GM12878 (cell line): ENCODE results near the gene SUSD1. TPM values are rescaled to one million over a fixed set of nuclear protein-coding genes. Genes with fewer than 3 reads are reported as not detected.

Source experiments
- ATAC-seq: fragments of 200-7000 bp; cut with Tn5 transposase; 3 replicates; pipeline ENCODE4 v1.9.1; 2020; ENCODE audit warnings: mild to moderate bottlenecking, moderate library complexity
- BruUV-seq: library from RNA; stranded (reverse); fragments of 400-500 nt; replicated peaks from 2 replicates; lab custom pipeline; 2021; lab: Mats Ljungman, UMichigan
- CTCF ChIA-PET: fragments of 300-600 bp; sonication (Branson Sonifier 250); formaldehyde crosslinking; extraction: SDS; loops from one replicate; lab custom pipeline; 2021; ENCODE audit warnings: inconsistent platforms; lab: Yijun Ruan, JAX
- POLR2A ChIA-PET: fragments of 350-600 bp; formaldehyde crosslinking; extraction: SDS; loops from one replicate; lab custom pipeline; 2021; ENCODE audit warnings: inconsistent platforms; lab: Charles Lee
- RAD21 ChIA-PET: fragments of 300-600 bp; sonication (Branson Sonifier 250); formaldehyde crosslinking; loops from one replicate; lab custom pipeline; 2023; ENCODE audit warnings: antibody characterized with exemption; ENCODE audit not compliant: unreplicated experiment; lab: Charles Lee
- SMC1A ChIA-PET: fragments of 300-600 bp; sonication (Branson Sonifier 250); formaldehyde crosslinking; loops from one replicate; lab custom pipeline; 2023; ENCODE audit not compliant: unreplicated experiment, uncharacterized antibody; lab: Charles Lee
- DNase-seq: peaks from one replicate; pipeline ENCODE4 v3.0.0-alpha.2; 2011; ENCODE audit warnings: low read depth, low spot score
- FAIRE-seq: peaks from 3 replicates; lab custom pipeline; 2011; peaks lifted over from hg19 to GRCh38; lab: Jason Lieb, UNC
- H2AFZ ChIP-seq: 2 replicates; pipeline ENCODE4 v1.6.0; 2011; ENCODE audit warnings: low read depth, low read length, control low read depth; ENCODE audit not compliant: control insufficient read depth
- H3K27ac ChIP-seq: 2 replicates; pipeline ENCODE4 v1.5.1; 2011; ENCODE audit warnings: control low read depth; ENCODE audit not compliant: control insufficient read depth, insufficient read depth
- H3K27me3 ChIP-seq, 2 experiments: replicated peaks in 1 of 2; 2 replicates each; pipeline versions ENCODE4 v1.6.0 to v1.6.1; 2011; ENCODE audit warnings: low read length in 1 of 2; ENCODE audit not compliant: control insufficient read depth in 2 of 2, insufficient read depth in 2 of 2
- H3K36me3 ChIP-seq, 2 experiments: 2 replicates each; pipeline ENCODE4 v1.5.1; 2011; ENCODE audit warnings: low read length in 1 of 2; ENCODE audit not compliant: control insufficient read depth in 2 of 2, insufficient read depth in 2 of 2
- H3K4me1 ChIP-seq: 2 replicates; pipeline ENCODE4 v1.6.1; 2011; ENCODE audit warnings: mild to moderate bottlenecking, low read length, moderate library complexity, mixed read lengths; ENCODE audit not compliant: control insufficient read depth, insufficient read depth
- H3K4me2 ChIP-seq: 2 replicates; pipeline ENCODE4 v1.6.0; 2011; ENCODE audit warnings: control low read depth; ENCODE audit not compliant: control insufficient read depth, insufficient read depth
- H3K4me3 ChIP-seq: fragments of 200-600 bp; sonication (generic); 2 replicates; pipeline ENCODE4 v1.5.1; 2016
- H3K79me2 ChIP-seq: 2 replicates; pipeline ENCODE4 v1.6.0; 2011; ENCODE audit warnings: low read length; ENCODE audit not compliant: control insufficient read depth, insufficient read depth
- H3K9ac ChIP-seq: 2 replicates; pipeline ENCODE4 v1.8.0; 2011; ENCODE audit warnings: low read length, control low read depth, mixed read lengths; ENCODE audit not compliant: control insufficient read depth, insufficient read depth
- H3K9me3 ChIP-seq: replicated peaks from 3 replicates; pipeline ENCODE4 v1.5.1; 2011; ENCODE audit warnings: mild to moderate bottlenecking, low read length; ENCODE audit not compliant: control insufficient read depth, insufficient read depth
- H4K20me1 ChIP-seq: 2 replicates; pipeline ENCODE4 v1.6.0; 2011; ENCODE audit not compliant: control insufficient read depth, insufficient read depth
- EP300 ChIP-seq, 2 experiments: fragments of 150-350 bp in 1 of 2; IDR thresholded peaks; 2 replicates each; pipeline ENCODE4 v1.6.1; 2011 to 2012; ENCODE audit warnings: low read depth in 2 of 2, low read length in 2 of 2, borderline replicate concordance in 1 of 2, improper control_type of control experiment in 1 of 2, inconsistent platforms in 1 of 2; ENCODE audit not compliant: control insufficient read depth in 1 of 2
- JUNB ChIP-seq: IDR thresholded peaks from 2 replicates; pipeline ENCODE4 v1.6.1; 2016; ENCODE audit warnings: antibody characterized with exemption, mild to moderate bottlenecking
- NR2C2 ChIP-seq: IDR thresholded peaks from 2 replicates; pipeline ENCODE4 v1.6.1; 2011; ENCODE audit warnings: borderline replicate concordance, low read depth; ENCODE audit not compliant: control insufficient read depth, insufficient read length
- RUNX3 ChIP-seq: IDR thresholded peaks from 2 replicates; pipeline ENCODE4 v1.6.1; 2012; ENCODE audit warnings: low read length, inconsistent platforms
- SUZ12 ChIP-seq: fragments of 200-600 bp; sonication (generic); IDR thresholded peaks from one replicate; pipeline ENCODE4 v1.6.1; 2018; ENCODE audit warnings: antibody characterized with exemption, mild to moderate bottlenecking; ENCODE audit not compliant: unreplicated experiment
- WGBS: methylation state at CpG from one replicate; pipeline ENCODE4 v1.1.6; 2016; ENCODE audit warnings: low lambda C conversion rate; ENCODE audit not compliant: insufficient replicate concordance, insufficient coverage; ENCODE audit errors: missing lambda C conversion rate; 5-methylcytosine and 5-hydroxymethylcytosine counted together
- in situ Hi-C: fragments of 300-500 bp; cut with MboI; formaldehyde crosslinking; loops from 9 replicates; pipeline ENCODE4 v1.14.3; 2018; ENCODE audit warnings: mixed read lengths
- intact Hi-C: fragments of 100-400 bp; cut with micrococcal nuclease; formaldehyde crosslinking; loops from one replicate; pipeline ENCODE4 v1.14.2; 2022; ENCODE audit not compliant: unreplicated experiment
- polyA plus RNA-seq, 11 experiments: library from polyadenylated mRNA; depleted of rRNA in 4 of 11; unstranded in 6 of 11; stranded (reverse) in 5 of 11; fragments of >200 nt; fragmentation: Nextera tagmentation in 4 of 11; fragmentation: Illumina TruSeq in 1 of 11; extraction: Ambion mirVana in 4 of 11; extraction: Trizol in 1 of 11; gene quantifications; 1 replicate in 1 of 11; 2 replicates in 10 of 11; pipeline versions ENCODE4 v1.2.1 to v1.2.3, GENCODE V29; 2011 to 2016; ENCODE audit warnings: inconsistent platforms in 2 of 11, missing spikeins in 2 of 11, low read depth in 1 of 11
- total RNA-seq, 4 experiments: library from RNA; depleted of rRNA in 3 of 4; stranded (reverse); fragments of >200 nt in 3 of 4; fragmentation: Illumina TruSeq in 1 of 4; extraction: Trizol in 1 of 4; gene quantifications; 2 replicates each; pipeline versions ENCODE4 v1.2.1 to v1.2.3, GENCODE V29; 2013 to 2021
- TF ChIP-seq, protein P1 (sequence below): fragments of 450-650 bp; IDR thresholded peaks from 2 replicates; pipeline ENCODE4 v1.6.1; 2018; ENCODE audit warnings: mild to moderate bottlenecking, low read depth, moderate library complexity; ENCODE audit not compliant: partially characterized antibody
- TF ChIP-seq, protein P2 (sequence below): IDR thresholded peaks from 2 replicates; pipeline ENCODE4 v1.6.1; 2011; ENCODE audit warnings: borderline replicate concordance, low read depth, mild to moderate bottlenecking, moderate library complexity, mixed read lengths, low read length; ENCODE audit not compliant: insufficient read depth; ENCODE audit errors: extremely low read length

Gene SUSD1
- total and polyA plus RNA-seq, 10 of the 15 experiments (the other 5 are each of a cell fraction or from before 2014, with no cell fraction given): 6.7 to 20.8 (median 13.2) TPM

- TF ChIP-seq, protein P1, sequence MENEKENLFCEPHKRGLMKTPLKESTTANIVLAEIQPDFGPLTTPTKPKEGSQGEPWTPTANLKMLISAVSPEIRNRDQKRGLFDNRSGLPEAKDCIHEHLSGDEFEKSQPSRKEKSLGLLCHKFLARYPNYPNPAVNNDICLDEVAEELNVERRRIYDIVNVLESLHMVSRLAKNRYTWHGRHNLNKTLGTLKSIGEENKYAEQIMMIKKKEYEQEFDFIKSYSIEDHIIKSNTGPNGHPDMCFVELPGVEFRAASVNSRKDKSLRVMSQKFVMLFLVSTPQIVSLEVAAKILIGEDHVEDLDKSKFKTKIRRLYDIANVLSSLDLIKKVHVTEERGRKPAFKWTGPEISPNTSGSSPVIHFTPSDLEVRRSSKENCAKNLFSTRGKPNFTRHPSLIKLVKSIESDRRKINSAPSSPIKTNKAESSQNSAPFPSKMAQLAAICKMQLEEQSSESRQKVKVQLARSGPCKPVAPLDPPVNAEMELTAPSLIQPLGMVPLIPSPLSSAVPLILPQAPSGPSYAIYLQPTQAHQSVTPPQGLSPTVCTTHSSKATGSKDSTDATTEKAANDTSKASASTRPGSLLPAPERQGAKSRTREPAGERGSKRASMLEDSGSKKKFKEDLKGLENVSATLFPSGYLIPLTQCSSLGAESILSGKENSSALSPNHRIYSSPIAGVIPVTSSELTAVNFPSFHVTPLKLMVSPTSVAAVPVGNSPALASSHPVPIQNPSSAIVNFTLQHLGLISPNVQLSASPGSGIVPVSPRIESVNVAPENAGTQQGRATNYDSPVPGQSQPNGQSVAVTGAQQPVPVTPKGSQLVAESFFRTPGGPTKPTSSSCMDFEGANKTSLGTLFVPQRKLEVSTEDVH: no peak
- TF ChIP-seq NR2C2: no peak
- no peak for TF ChIP-seq SUZ12
- no peak for TF ChIP-seq EP300 (IDR thresholded peaks at IDR 0.05; ENCODE audit: borderline replicate concordance in 1 of 2, control insufficient read depth in 1 of 2, low read depth in 2 of 2, low read length in 2 of 2)
- TF ChIP-seq, protein P2, sequence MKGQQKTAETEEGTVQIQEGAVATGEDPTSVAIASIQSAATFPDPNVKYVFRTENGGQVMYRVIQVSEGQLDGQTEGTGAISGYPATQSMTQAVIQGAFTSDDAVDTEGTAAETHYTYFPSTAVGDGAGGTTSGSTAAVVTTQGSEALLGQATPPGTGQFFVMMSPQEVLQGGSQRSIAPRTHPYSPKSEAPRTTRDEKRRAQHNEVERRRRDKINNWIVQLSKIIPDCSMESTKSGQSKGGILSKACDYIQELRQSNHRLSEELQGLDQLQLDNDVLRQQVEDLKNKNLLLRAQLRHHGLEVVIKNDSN: no peak
These were observed 109.1 kb downstream of the SUSD1 start (continued) for GRCh38 chr9:112065806-112066606.

GRCh38 chr9:112064871-112065270, 110.2 kb downstream of the SUSD1 start:
- RAD21 ChIA-PET: interaction anchor here (1.2 kb wide), 1 partner anchor 13 kb away, joined by 4 read pairs; no protein-coding TSS in a partner anchor

More at GRCh38 chr9:112064871-112065270, 110.2 kb downstream of the SUSD1 start:
- POLR2A ChIA-PET: interaction anchor here (1.3 kb wide), 1 partner anchor 13 kb away, joined by 4 read pairs; no protein-coding TSS in a partner anchor
- SMC1A ChIA-PET: no interaction called here
- peaks cover 19% of the 10 kb centered on the region for H3K4me1 ChIP-seq
- in situ Hi-C loops (no loop called here), intact Hi-C loops (no loop called here)
- TF ChIP-seq JUNB (no peak), RUNX3 (no peak)
- no peaks in the 10 kb centered on the region; the same call in 1 of the 3 replicates for H3K9me3 ChIP-seq
- H3K36me3 ChIP-seq: no peaks in the 10 kb centered on the region; a peak in 1 of 4 replicates
- 95% methylated on average over 5 of the region's 5 CpGs for WGBS
- no TSS peak for BruUV-seq
- H3K27me3 ChIP-seq: no peaks in the 10 kb centered on the region
- H3K27ac ChIP-seq: no peak overlapping the region
- CTCF ChIA-PET: no interaction called here
- no peak overlapping the region for H3K4me3 ChIP-seq
- DNase-seq: no peak
- no peak overlapping the region for H2AFZ ChIP-seq
- H3K79me2 ChIP-seq: no peaks in the 10 kb centered on the region
- no peak overlapping the region for H3K9ac ChIP-seq
- ATAC-seq: no peak
- no peak overlapping the region for H3K4me2 ChIP-seq
- H4K20me1 ChIP-seq: no peaks in the 10 kb centered on the region
- FAIRE-seq: no peak
